H1 (cell line): ENCODE measurements around the gene TLE3. TPM values are rescaled to one million over a fixed set of nuclear protein-coding genes. Genes with fewer than 3 reads are reported as not detected.
A peak's percentile ranks its signal among the peaks of the same experiment; 100 is the strongest.

Source experiments
- CTCF ChIA-PET: fragments of 300-600 bp; sonication (Branson Sonifier 250); formaldehyde crosslinking; loops from one replicate; lab custom pipeline; 2021; ENCODE audit not compliant: partially characterized antibody; lab: Charles Lee
- POLR2A ChIA-PET: fragments of 300-600 bp; sonication (Branson Sonifier 250); formaldehyde crosslinking; loops from one replicate; lab custom pipeline; 2021; ENCODE audit warnings: inconsistent platforms; ENCODE audit not compliant: partially characterized antibody; lab: Charles Lee
- DNase-seq, 2 experiments: peaks; one replicate each; pipeline versions ENCODE4 v3.0.0 to v3.0.0-alpha.2; 2010 to 2022; ENCODE audit warnings: low spot score in 2 of 2, low read depth in 1 of 2, mixed read lengths in 1 of 2
- FAIRE-seq: peaks from 2 replicates; lab custom pipeline; 2011; peaks lifted over from hg19 to GRCh38; lab: Jason Lieb, UNC
- H2AFZ ChIP-seq: 2 replicates; pipeline ENCODE4 v1.8.1; 2012; ENCODE audit warnings: low read length, inconsistent platforms
- H2AK5ac ChIP-seq: 2 replicates; pipeline ENCODE4 v1.6.1; 2013; ENCODE audit warnings: low read depth, low read length
- H2BK120ac ChIP-seq: replicated peaks from 2 replicates; pipeline ENCODE3; 2013; ENCODE audit warnings: low read depth, low read length, inconsistent platforms
- H2BK12ac ChIP-seq: 2 replicates; pipeline ENCODE4 v1.6.1; 2013; ENCODE audit warnings: low read depth, low read length
- H2BK15ac ChIP-seq: 2 replicates; pipeline ENCODE4 v1.6.1; 2013; ENCODE audit warnings: low read length
- H2BK20ac ChIP-seq: 2 replicates; pipeline ENCODE4 v1.6.1; 2013; ENCODE audit warnings: low read length
- H2BK5ac ChIP-seq: 2 replicates; pipeline ENCODE4 v1.6.1; 2013; ENCODE audit warnings: low read depth, low read length
- H3K14ac ChIP-seq: 2 replicates; pipeline ENCODE4 v1.6.1; 2013; ENCODE audit warnings: inconsistent platforms; ENCODE audit not compliant: insufficient read length
- H3K18ac ChIP-seq: 2 replicates; pipeline ENCODE4 v1.6.1; 2013; ENCODE audit warnings: low read length; ENCODE audit errors: extremely low read depth
- H3K23ac ChIP-seq: 2 replicates; pipeline ENCODE4 v1.6.1; 2013; ENCODE audit warnings: inconsistent platforms; ENCODE audit not compliant: insufficient read length
- H3K23me2 ChIP-seq: 2 replicates; pipeline ENCODE4 v1.6.1; 2013; ENCODE audit warnings: low read depth, low read length
- H3K27ac ChIP-seq: 2 replicates; pipeline ENCODE4 v1.6.1; 2011; ENCODE audit warnings: low read depth, low read length, inconsistent platforms
- H3K27me3 ChIP-seq, 4 experiments: replicated peaks in 1 of 4; 1 replicate in 1 of 4; 2 replicates in 3 of 4; pipeline versions ENCODE4 v1.6.1 to v1.8.1; 2011 to 2013; ENCODE audit warnings: low read length in 3 of 4, mild to moderate bottlenecking in 3 of 4, inconsistent platforms in 2 of 4, mixed read lengths in 2 of 4, moderate library complexity in 1 of 4; ENCODE audit not compliant: control insufficient read depth in 3 of 4, insufficient read depth in 3 of 4; ENCODE audit errors: extremely low read depth in 1 of 4
- H3K36me3 ChIP-seq, 4 experiments: 2 replicates each; pipeline versions ENCODE4 v1.6.1 to v1.8.1; 2011 to 2013; ENCODE audit warnings: mild to moderate bottlenecking in 4 of 4, low read length in 3 of 4, moderate library complexity in 2 of 4, control low read depth in 1 of 4, inconsistent platforms in 1 of 4; ENCODE audit not compliant: insufficient read depth in 4 of 4, control insufficient read depth in 2 of 4
- H3K4ac ChIP-seq: replicated peaks from 2 replicates; pipeline ENCODE3; 2013; ENCODE audit warnings: low read length, low read depth, mixed read lengths, inconsistent platforms; ENCODE audit not compliant: insufficient read length
- H3K4me1 ChIP-seq, 4 experiments: replicated peaks in 1 of 4; 1 replicate in 1 of 4; 2 replicates in 3 of 4; pipeline versions ENCODE4 v1.6.1 to v1.8.1; 2011 to 2013; ENCODE audit warnings: low read length in 3 of 4, inconsistent platforms in 2 of 4, mixed read lengths in 1 of 4; ENCODE audit not compliant: insufficient read depth in 4 of 4, control insufficient read depth in 3 of 4
- H3K4me2 ChIP-seq, 2 experiments: 2 replicates each; pipeline versions ENCODE4 v1.6.1 to v1.8.1; 2011 to 2013; ENCODE audit warnings: low read depth in 2 of 2, low read length in 2 of 2, control low read depth in 1 of 2, inconsistent platforms in 1 of 2, mild to moderate bottlenecking in 1 of 2; ENCODE audit not compliant: insufficient read depth in 1 of 2
- H3K4me3 ChIP-seq, 4 experiments: fragments of 200-600, 300-600 bp in 1 of 4; sonication (generic), shearing (Covaris generic), sonication (Bioruptor Twin) in 1 of 4; 2 replicates each; pipeline versions ENCODE4 v1.5.1 to v1.8.1; 2011 to 2016; ENCODE audit warnings: low read length in 4 of 4, low read depth in 3 of 4, control low read depth in 2 of 4, inconsistent platforms in 2 of 4, mild to moderate bottlenecking in 2 of 4, mixed read lengths in 1 of 4, moderate library complexity in 1 of 4; ENCODE audit not compliant: insufficient read depth in 2 of 4; ENCODE audit errors: extremely low read depth in 1 of 4
- H3K56ac ChIP-seq: replicated peaks from 2 replicates; pipeline ENCODE3; 2013; ENCODE audit warnings: low read depth, mild to moderate bottlenecking, mixed read lengths, low read length, inconsistent platforms; ENCODE audit not compliant: insufficient read length
- H3K79me1 ChIP-seq: 2 replicates; pipeline ENCODE4 v1.6.1; 2013; ENCODE audit warnings: low read depth, low read length, control low read depth
- H3K79me2 ChIP-seq, 2 experiments: 2 replicates each; pipeline versions ENCODE4 v1.6.1 to v1.8.1; 2012 to 2013; ENCODE audit warnings: low read length in 2 of 2, mild to moderate bottlenecking in 2 of 2, inconsistent platforms in 1 of 2; ENCODE audit not compliant: insufficient read depth in 2 of 2, control insufficient read depth in 1 of 2
- H3K9ac ChIP-seq, 4 experiments: replicated peaks in 1 of 4; 1 replicate in 1 of 4; 2 replicates in 3 of 4; pipeline versions ENCODE4 v1.6.1 to v1.8.1; 2011 to 2013; ENCODE audit warnings: low read depth in 3 of 4, low read length in 3 of 4, control low read depth in 2 of 4, mild to moderate bottlenecking in 2 of 4, moderate library complexity in 2 of 4, inconsistent platforms in 1 of 4; ENCODE audit errors: extremely low read depth in 1 of 4
- H3K9me3 ChIP-seq, 2 experiments: 2 replicates each; pipeline versions ENCODE4 v1.6.1 to v1.8.1; 2012 to 2013; ENCODE audit warnings: mild to moderate bottlenecking in 2 of 2, moderate library complexity in 2 of 2, control low read depth in 1 of 2, inconsistent platforms in 1 of 2, low read depth in 1 of 2, low read length in 1 of 2, mixed read lengths in 1 of 2; ENCODE audit not compliant: insufficient read depth in 2 of 2
- H4K20me1 ChIP-seq, 2 experiments: replicated peaks in 1 of 2; 2 replicates each; pipeline versions ENCODE3 to v1.8.1; 2011 to 2013; ENCODE audit warnings: inconsistent platforms in 2 of 2, low read length in 2 of 2, mild to moderate bottlenecking in 1 of 2; ENCODE audit not compliant: insufficient read depth in 2 of 2, control insufficient read depth in 1 of 2
- H4K5ac ChIP-seq: 2 replicates; pipeline ENCODE4 v1.6.1; 2013; ENCODE audit warnings: low read length, low read depth, mixed read lengths, inconsistent platforms; ENCODE audit not compliant: insufficient read length
- H4K8ac ChIP-seq: 2 replicates; pipeline ENCODE4 v1.8.0; 2013; ENCODE audit warnings: mild to moderate bottlenecking, moderate library complexity, low read length, inconsistent platforms; ENCODE audit not compliant: insufficient read depth; ENCODE audit errors: extremely low read depth
- H4K91ac ChIP-seq: replicated peaks from 2 replicates; pipeline ENCODE3; 2013; ENCODE audit warnings: low read length, mixed read lengths, inconsistent platforms; ENCODE audit not compliant: insufficient read length
- CEBPB ChIP-seq: IDR thresholded peaks from 2 replicates; pipeline ENCODE4 v1.6.1; 2012; ENCODE audit warnings: low read depth, low read length
- SAP30 ChIP-seq: fragments of 300-600 bp; sonication (generic); IDR thresholded peaks from 2 replicates; pipeline ENCODE4 v1.7.1; 2012; ENCODE audit warnings: low read length, moderate library complexity, mild to moderate bottlenecking, inconsistent platforms; ENCODE audit not compliant: insufficient read depth, insufficient replicate concordance
- WGBS, 2 experiments: shearing (Covaris generic) in 1 of 2; methylation state at CpG; one replicate each; pipeline versions ENCODE4 v1.1.6 to v1.1.7; 2013 to 2015; ENCODE audit warnings: low lambda C conversion rate in 2 of 2, mixed read lengths in 2 of 2, inconsistent platforms in 1 of 2, low coverage in 1 of 2, missing lambda C conversion rate in 1 of 2; ENCODE audit not compliant: insufficient replicate concordance in 2 of 2, insufficient coverage in 1 of 2, insufficient read length in 1 of 2; ENCODE audit errors: extremely low coverage in 1 of 2, missing lambda C conversion rate in 1 of 2; 5-methylcytosine and 5-hydroxymethylcytosine counted together
- polyA plus RNA-seq, 7 experiments: library from polyadenylated mRNA; depleted of rRNA in 3 of 7; stranded (reverse) in 5 of 7; unstranded in 2 of 7; fragments of >200 nt in 5 of 7; fragments of 200-250 nt in 2 of 7; gene quantifications; 1 replicate in 5 of 7; 2 replicates in 1 of 7; 4 replicates in 1 of 7; pipeline versions ENCODE4 v1.2.1 to v1.2.3, GENCODE V29; 2011 to 2013; ENCODE audit warnings: missing spikeins in 2 of 7, mixed read lengths in 2 of 7
- total RNA-seq: library from RNA; stranded (reverse); fragmentation: NEBNext Ultra II Directional; extraction: Animal tissue kit (Norgen Biotek cat#: 25700); gene quantifications from 2 replicates; pipeline ENCODE4 v1.2.1, GENCODE V29; 2021

Gene TLE3
- total and polyA plus RNA-seq, 2 of the 8 experiments (the other 6 are each of a cell fraction or from before 2014, with no cell fraction given), result 25.1 to 61.2 TPM

- Histone ChIP-seq H3K36me3 (peaks cover 19 to 38% (median 27%) of the 10 kb centered on the region in 4 experiments), H3K9ac (no peak overlapping the region), H3K27ac (no peak overlapping the region), H4K91ac (no peak overlapping the region), H4K5ac (no peak overlapping the region), H2BK15ac (no peak overlapping the region), H4K8ac (no peak overlapping the region), H2AK5ac (no peak overlapping the region), H3K23ac (no peak overlapping the region), H3K18ac (no peak overlapping the region), H3K79me1 (no peaks in the 10 kb centered on the region), H2BK5ac (no peak overlapping the region), H3K4me2 (no peak overlapping the region)
- WGBS, 2 experiments, result 83% methylated on average over 14 of the region's 17 CpGs; no CpG with 5 or more reads in 1 of the 2 experiments
- no peak for DNase-seq
- no peak for TF ChIP-seq SAP30
- TF ChIP-seq CEBPB, result peak; percentile 45; the same call in 1 of the 2 replicates
- TF ChIP-seq, all 59 proteins: peak for 1
- Histone ChIP-seq H3K4ac (no peak overlapping the region), H3K27me3 (no peaks in the 10 kb centered on the region), H2BK120ac (no peak overlapping the region), H2BK20ac (no peak overlapping the region), H2BK12ac (no peak overlapping the region), H2AFZ (no peak overlapping the region), H3K9me3 (no peaks in the 10 kb centered on the region), H3K79me2 (no peaks in the 10 kb centered on the region), H3K23me2 (peaks cover 5% of the 10 kb centered on the region; the same call in 1 of the 2 replicates), H3K4me3 (no peak overlapping the region), H3K56ac (no peak overlapping the region), H3K4me1 (peaks cover 0 to 7% (median 3%) of the 10 kb centered on the region in 4 experiments; a peak in 5 of 7 replicates), H3K14ac (no peak overlapping the region), H4K20me1 (peaks cover 0 to 6% of the 10 kb centered on the region in 2 experiments)
- ChIA-PET CTCF (interaction anchor here (0.6 to 2.4 kb wide), 8 partner anchors 11 to 697 kb away, joined by 3 to 6 read pairs (median 3); partner anchors contain the start of gene TLE3), POLR2A (interaction anchor here (0.6 to 1.7 kb wide), 5 partner anchors 11 to 284 kb away, joined by 3 to 7 read pairs (median 3); no protein-coding TSS in a partner anchor)
- no peak for FAIRE-seq
These were observed 50.1 kb downstream of the TLE3 start for GRCh38 chr15:70047386-70048197.
